Cerebellar cortex (tissue), 1 donor: ENCODE results near the gene ARID4A.
"Not testable (repeated sequence)": the region's sequence is repeated elsewhere in the genome, so short reads cannot be mapped to it uniquely, and the experiment has no call there.

ENCODE experiments used
- DNase-seq: peaks from one replicate; pipeline ENCODE4 v3.0.0-alpha.2; 2015; ENCODE audit warnings: low spot score

ARID4A gene

DNA sequence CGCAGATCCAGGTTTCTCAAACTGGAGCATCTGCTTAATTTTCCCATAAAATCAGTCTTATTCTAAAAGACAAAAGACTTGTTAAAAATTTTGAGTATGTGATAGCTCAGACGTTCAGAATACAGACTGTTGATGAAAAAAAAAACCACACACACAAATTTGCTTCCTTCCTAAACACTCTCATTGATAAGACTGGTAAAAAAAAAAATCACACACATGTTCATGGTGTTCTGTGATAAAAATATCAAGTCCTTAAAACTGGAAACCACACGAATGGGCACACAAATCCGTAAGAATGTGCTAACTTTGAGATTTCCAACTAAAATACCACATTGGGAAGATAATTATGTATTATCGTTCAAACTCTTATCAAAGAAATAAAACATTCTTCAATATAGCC lies 6.7 kb upstream of the ARID4A start:
- no peak for DNase-seq

DNA sequence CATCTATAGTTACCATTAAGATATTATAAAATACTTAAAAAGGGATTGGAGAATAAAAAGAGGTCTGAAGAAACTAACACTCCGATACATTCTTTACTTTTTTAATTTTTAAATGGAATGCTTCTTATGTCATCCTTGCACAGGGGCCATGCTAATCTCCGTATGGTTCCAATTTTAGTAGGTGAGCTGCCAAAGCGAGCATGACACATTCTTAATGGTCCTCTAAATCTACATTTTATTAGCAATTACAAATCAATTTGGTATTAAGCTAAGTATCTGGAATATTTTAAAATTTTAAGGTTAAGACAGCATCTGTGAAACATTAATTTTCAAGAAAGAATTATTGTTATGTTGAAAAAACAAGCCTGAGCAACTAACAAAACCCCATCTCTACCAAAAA lies 6.2 kb upstream of the ARID4A start:
- no peak for DNase-seq

DNA sequence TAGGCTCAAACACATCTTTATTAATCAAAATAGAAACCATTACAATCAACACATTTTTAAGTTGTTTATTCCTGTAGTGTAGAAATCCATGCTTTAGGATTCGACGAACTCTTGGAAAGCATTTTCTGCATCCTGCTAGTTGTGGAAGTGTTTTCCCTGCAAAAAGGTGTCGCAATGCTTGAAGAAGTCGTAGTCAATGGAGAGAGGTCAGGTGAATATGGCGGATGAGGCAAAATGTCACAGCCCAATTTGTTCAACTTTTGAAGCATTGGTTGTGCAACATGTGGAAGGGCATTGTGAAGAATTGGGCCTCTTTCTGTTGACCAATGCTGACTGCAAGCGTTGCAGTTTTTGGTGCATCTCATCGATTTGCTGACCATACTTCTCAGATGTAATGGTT lies 4.2 kb upstream of the ARID4A start:
- DNase-seq = no peak

DNA sequence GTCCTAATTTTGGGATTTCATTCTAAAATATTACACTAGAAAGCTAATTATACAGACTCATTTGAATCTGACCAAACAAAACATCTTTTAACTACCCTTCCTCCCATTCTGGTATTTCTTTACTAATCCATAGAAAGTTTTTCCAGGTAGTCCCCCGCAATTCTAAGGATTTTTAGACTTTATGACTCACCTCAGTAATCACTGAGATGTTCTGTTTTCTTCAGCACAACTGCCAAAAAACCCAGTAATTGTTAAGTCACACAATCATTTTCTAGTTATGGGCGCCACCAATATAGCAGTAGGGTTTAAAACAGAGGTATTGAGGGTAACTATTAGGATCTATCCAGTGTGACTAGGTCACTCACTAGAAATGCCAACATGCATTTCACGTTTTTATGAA lies 1.6 kb upstream of the ARID4A start:
- DNase-seq = no peak

DNA sequence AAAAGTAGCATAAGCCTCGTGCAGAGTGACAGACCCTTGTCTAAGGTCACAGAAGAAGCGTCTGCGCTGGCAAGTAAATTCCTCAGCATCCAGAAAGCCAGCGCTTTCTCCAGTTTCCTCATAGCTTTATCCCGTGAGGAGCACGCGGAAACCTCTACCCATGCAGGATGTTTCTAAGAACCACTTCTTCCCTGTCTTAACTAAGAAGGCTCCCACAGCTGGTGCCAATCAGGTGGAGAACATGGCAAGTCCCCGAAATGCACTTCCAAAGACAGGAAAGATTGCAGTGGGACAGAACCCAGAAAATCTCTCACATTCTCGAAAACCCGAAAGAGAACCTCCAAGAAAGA lies 968 bp upstream of the ARID4A start:
- no peak for DNase-seq

DNA sequence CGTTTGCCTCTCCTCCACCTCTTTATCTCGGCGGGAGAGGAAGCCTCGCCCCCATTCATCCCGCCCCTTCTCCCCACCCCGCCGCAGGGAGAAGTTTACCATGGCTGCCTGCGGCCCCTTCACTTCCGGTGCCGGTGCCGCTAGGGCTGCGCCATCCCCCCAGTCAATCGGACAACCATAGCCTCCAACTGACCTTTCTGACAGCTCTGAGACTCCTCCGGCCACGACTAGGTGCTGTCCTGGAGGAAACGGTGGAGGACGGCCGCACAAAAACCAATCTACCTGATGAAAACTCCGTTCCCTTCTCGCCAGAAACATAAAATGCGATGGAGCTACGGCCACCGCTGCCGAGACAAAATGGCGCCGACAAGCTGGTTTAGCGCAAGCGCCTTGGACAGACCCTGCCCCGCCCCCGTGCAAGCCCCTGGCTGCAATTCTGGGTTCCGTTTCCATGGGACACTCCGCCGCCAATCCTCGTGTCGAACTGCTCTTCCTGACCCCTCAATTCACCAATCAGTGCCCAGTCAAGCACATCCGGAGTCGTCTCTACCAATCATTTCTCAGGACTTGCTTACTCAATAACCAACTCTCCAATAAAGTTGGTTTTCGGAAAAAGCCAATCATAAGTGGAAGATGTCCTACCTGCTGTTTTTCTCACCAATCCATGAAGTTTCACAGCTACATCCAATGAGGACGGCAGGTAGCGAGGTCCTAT lies 436 bp upstream of the ARID4A start:
- peak; percentile 100 for DNase-seq

DNA sequence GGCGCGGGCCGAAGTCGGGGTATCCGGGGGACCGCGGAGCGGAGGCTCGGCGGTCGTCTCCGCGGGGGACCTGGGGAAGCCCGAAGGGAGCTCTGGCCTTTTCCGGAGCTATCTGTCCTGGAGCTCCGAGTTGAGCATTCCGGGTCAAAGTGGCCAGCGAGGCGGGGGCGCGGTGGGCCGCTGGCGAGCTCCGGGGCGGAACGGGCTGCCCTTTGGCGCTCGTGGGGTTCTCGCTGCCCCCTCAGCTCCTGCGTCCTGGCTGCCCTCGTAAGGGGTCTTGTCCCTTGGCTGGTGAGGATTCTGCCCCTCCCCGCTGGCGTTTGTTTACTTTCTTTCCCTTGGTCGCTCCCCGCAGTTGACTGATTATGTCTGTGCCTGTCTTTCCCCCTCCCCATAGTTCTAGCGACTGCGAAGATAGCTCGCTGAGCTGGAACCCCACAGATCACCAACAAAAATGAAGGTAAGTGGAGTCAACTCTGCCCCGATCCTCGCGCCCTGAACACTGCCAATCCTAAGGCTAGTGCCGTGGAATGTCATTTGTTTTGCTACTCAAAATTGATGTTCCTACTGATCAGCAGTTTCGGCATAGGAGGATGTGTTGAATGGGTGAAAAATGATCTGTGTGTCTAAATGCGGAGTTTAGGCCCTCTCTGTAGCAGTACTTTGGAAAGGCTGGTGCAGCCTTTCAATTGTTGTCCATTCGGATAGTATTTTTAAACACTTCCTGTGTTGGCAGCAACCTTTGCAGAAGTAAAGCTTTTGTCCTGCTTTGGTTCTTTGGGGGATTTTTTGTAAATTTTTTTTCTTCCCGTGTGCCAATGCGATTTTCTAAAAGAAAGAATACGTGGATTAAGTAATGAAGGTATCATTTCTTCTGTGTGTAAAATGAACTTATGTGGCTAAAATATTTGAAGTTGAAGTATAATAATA lies 1.3 kb downstream of the ARID4A start:
- peak; percentile 28 for DNase-seq

DNA sequence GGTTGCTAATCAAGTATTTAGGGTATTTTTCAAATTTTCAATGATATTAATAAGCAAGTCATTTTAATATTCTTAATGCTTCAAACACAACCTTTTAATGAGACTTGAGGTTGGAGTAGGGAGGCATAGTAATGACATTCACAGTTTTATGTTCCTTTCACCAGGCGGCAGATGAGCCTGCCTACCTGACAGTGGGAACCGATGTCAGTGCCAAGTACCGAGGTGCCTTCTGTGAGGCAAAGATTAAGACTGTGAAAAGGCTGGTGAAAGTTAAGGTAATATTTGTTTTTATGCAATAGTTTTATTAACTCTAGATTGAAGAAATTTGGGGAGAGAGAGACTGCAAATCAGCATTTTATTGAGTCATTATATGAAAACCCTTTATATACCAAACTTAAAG lies 3.1 kb downstream of the ARID4A start:
- peak; percentile 40 for DNase-seq

DNA sequence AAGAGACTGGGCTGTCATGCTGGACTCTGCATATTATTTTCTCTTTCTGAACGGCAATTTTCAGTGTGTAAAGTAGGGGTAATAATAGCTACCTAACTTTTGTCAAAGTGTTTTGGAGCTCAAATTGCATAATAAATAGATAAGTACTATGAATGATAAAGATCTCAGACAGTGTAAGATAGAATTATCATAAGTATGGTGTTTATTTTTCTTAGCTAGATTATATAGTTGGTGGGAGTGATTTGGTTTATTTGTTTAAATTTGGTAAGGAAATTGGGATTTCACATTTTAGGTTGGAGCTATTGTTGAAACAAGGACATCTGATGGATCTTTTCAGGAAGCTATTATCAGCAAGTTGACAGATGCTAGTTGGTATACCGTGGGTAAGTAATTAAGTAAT lies 7.4 kb downstream of the ARID4A start:
- no peak for DNase-seq

DNA sequence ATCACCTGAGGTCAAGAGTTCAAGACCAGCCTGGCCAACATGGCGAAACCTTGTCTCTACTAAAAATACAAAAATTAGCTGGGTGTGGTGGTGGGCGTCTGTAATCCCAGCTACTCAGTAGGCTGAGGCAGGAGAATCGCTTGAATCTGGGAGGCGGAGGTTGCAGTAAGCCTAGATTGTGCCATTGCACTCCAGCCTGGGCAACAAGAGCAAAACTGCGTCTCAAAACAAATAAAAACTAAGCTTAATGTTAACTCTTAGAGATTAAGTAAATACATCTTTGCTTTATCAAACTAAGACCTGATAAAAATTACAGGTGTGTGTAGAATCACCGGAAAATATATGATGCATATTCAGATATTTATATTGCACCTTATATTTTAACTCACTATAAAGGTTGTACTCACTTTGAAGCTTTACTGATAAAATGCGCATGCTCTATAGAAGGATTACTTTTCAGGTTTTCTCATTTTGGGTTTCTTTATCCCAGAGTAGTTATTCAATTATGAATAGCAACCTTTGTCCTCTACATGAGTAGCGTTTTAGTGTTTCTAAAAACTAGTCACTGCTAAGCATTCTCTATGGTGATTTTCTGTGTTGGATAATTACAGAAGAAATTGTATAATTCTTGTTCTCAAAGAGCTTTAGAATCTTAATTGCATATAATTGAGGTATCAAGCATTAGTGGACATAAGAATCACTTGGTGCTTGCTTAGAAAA lies 9.4 kb downstream of the ARID4A start:
- DNase-seq = no peak

DNA sequence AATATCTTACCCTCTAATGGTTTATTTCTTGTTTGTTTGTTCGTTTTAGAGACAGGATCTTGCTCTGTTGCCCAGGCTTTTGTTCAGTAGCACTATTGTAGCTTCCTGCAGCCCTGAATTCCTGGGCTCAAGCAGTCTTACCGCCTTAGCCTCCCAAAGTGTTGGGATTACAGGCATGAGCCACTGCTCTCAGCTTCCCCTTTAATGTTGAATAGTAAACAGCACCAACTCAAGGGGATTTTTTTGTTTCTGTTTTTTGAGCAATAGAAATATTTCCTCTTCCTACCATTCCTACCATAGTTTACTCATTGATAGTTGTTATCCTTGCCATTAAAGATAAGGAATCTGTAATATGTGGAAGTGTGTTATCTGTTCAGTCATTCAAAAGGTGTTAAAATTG lies 10.7 kb downstream of the ARID4A start:
- no peak for DNase-seq

DNA sequence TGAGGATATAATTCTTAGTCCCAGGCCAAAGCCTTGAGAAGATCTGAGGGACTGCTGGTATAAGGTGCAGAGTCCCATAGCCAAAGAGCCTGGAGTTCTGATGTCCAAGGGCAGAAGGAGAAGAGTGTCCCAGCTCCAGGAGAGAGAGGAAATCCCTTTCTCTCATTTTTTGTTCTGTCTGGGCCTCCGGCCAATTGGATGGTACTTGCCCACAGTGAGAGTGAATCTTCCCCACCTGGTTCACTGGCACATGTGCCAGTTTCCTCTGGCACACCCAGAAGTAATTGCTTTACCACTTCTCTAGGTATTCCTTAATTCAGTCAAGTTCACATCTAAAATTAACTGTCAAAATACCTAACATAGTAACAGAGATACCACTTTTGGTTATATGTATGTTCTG lies 15.3 kb downstream of the ARID4A start:
- DNase-seq = peak; percentile 63

DNA sequence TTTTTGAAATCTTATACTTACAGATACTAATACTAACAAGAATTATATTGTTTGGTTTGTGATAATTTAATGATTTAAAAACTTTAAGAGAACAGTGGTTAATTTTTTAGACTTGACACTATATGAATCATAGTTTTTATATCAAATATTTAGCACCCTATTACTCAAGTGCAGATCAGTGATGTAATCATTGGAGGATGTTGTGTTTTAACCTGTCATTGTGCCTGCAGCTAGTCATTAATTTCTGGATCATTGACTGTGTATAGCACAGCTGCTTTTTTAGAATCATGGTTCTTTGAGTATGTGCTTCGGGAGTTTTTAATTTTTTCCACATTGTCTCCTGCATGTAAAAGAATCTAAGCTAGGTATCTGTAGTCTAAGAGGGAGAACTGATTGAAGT lies 17.3 kb downstream of the ARID4A start:
- DNase-seq = no peak

DNA sequence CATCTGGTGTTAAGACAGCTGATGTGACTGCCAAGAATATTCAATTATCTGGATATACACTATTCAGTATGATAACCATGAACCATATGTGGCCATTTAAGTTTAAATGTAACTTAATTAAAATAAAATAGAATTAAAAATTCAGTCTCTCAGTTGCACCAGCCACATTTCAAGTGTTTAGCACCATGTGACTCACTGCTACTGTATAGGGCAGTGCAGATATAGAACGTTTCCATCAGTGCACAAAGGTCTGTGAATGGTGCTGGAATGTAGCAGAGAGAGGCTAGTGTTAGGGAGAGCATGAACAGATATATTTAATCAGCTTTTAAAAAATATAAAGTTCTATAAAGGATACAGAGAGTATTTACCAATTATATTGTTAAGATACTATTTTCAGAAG lies 28.7 kb downstream of the ARID4A start:
- DNase-seq = no peak

DNA sequence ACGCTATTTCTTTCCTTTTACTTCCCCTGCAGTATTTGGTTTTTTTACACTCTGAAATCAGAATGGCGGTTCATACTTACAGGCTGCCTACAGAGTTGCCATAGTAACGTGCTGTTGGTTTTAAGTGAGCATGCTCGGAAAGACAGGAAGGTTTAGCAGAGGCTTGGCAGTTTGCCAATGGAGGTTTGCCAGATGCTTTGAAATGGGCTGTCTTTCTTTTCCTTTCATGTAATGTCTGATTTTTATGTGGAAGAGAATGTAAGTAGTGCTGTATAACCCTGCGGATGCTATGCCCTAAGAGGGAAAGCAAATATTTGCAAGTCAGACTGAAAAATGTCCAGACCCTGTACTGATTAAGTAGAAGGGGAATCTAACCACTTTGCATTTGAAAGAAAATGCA lies 32.8 kb downstream of the ARID4A start:
- DNase-seq = peak; percentile 95

DNA sequence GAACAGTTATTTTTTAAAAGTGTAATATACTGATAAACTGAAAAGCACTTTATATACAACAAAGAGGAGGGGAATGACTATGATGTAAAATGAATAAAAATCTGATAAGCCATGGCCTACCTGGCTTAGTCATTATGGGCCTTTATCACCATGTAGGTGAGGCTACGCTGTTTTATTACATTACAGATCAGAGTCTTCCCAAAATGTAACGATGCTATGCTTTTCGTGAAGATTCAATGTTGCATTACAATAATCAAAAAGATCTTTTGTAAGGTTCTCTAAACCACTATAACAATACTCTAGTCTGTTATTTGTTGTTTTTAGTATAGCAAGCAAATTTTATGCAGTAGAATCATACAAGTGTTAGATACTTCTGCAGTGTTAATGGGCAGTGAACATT lies 34.2 kb downstream of the ARID4A start:
- peak; percentile 47 for DNase-seq

DNA sequence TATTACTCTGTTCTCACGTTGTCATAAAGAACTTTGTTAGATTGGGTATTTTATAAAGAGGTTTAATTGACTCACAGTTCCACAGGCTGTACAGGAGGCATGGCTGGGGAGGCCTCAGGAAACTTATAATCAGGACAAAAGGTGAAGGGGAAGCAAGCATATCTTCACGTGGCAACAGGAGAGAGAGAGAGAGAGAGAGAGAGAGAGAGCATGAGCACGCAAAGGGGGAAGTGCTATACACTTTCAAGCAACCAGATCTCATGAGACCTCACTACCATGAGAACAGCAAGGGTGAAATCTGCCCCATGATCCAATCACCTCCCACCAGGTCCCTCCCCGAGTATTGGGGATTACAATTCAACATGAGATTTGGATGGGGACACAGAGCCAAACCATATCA lies 41.3 kb downstream of the ARID4A start:
- DNase-seq = not testable (repeated sequence)

DNA sequence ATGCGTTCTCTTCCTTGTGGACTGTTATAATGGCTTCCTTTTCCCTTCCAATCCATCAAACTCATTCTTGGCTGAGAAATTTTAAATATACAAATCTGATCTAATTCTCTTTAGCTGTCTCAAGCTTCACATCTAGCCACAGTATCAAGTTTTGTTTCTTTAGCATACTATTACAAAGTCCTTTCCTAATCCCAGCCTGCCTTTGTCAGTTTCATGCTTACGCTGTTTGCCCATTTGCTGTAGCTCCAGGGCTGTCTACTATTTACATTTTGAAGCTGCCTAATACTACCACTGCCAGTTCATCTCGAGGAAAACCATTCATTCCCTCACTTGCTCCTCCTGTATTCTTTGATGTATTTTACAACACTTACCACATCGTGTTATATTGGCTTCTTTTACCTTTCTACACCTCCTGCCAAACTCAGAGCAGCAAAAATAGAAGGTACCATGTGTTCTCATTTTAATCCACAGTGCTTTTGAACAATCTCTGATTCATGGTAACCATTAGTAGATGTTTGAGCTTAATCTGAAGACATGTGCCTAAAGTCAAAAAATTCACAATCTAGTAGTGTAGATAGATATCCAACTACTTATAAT lies 42.9 kb downstream of the ARID4A start:
- DNase-seq = peak; percentile 69

DNA sequence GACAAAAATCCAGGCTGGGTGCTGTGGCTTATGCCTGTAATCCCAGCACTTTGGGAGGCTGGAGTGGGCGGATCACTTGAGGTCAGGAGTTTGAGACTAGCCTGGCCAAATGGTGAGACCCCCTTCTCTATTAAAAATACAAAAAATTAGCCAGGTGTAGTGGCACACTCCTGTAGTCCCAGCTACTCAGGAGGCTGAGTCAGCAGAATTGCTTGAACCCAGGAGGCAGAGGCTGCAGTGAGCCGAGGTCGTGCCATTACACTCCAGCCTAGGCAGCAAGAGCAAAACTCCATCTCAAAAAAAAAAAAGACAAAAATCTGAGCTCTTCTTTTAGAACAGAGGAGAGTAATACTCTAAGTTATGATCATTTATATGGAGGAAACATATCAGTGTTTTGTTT lies 45.2 kb downstream of the ARID4A start:
- not testable (repeated sequence) for DNase-seq

DNA sequence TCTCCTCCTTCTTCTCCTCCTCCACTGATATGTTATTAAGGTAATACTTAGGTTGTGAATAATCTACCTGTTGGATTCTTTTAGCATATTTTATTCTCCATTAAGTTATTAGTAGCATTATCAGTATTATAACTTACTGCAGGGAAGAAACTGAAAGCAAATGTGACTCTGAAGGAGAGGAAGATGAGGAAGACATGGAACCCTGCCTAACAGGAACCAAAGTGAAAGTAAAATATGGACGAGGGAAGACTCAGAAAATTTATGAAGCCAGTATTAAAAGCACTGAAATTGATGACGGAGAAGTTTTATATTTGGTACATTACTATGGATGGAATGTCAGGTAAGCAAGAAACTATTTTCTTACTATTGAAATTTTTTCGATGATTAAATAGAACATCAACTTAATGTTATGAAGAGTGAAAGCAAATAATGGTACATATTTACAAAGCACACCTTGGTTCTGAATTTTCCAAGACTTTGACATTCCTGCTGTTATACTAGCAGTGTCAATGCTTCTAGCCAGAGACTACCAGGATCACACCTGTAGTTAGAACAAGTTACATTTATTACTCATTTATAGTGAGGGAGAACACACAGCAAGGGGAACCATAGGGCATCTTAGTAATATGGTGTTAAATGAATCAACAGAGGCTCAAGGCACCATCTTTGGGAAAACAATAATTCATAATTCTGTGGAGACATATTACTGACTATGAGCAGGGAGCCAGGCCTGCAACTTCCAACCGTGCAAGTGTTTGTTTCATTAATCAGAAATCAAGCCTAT lies 55.4 kb downstream of the ARID4A start:
- DNase-seq = no peak

DNA sequence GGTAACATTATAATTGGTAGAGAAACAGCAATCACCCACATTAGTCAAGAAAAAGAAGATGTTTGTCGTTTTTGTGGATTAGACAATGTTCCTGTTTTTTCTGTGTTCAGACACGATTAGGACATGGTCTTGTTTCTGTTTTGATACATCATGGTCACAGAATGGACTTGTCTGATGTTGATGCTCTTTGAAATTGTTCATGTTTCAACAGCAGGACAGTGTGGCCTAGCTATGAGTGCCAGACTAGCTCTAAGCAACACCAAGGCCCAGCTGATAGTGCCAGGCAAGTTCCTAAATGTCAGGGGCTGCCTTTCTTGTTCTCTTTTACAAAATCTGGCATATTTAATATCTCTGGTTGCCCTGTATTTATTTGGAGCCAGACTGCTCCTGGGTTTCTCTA lies 56.5 kb downstream of the ARID4A start:
- DNase-seq = no peak

DNA sequence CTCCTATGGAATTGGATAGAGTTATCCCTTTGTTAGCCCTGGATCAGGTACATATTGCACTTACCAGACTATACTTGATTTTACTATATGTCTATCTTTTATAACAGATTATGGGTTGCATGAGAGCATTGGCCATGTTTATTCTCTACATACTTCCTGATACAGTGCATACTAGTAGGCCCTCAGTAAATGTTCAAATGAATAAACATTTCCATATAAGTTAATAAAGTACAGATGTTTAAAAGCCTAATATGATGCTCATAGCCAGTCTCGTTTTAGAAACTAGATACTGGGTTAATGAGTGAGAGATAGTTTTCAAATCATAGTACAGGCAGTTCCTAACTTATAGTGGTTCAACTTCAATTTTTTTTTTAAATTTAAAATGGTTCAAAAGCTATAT lies 57.9 kb downstream of the ARID4A start:
- DNase-seq = no peak
